B cell (primary cell): ENCODE data around the gene NUP210L. TPM values are rescaled to one million over a fixed set of nuclear protein-coding genes. Genes with fewer than 3 reads are reported as not detected.
A peak's percentile ranks its signal among the peaks of the same experiment; 100 is the strongest.

ENCODE experiments used
- ATAC-seq: fragments of 200-7000 bp; cut with Tn5 transposase; one replicate; pipeline ENCODE4 v1.10.0; 2021; ENCODE audit warnings: low read depth, mild to moderate bottlenecking, moderate number of reproducible peaks, moderate library complexity
- CTCF ChIA-PET: fragments of 350-600 bp; sonication (Branson Sonifier 250); formaldehyde crosslinking; loops from one replicate; lab custom pipeline; 2021; ENCODE audit warnings: antibody characterized with exemption, inconsistent platforms; lab: Charles Lee
- POLR2A ChIA-PET: fragments of 350-600 bp; sonication (Branson Sonifier 250); formaldehyde crosslinking; loops from one replicate; lab custom pipeline; 2021; ENCODE audit warnings: antibody characterized with exemption; lab: Charles Lee
- DNase-seq: peaks from one replicate; pipeline ENCODE4 v3.0.0; 2013
- H2AFZ ChIP-seq: 2 replicates; pipeline ENCODE4 v1.6.1; 2012; ENCODE audit warnings: mild to moderate bottlenecking, low read depth, low read length; ENCODE audit not compliant: insufficient read depth, poor library complexity, severe bottlenecking
- H3K27ac ChIP-seq, 2 donors: 1 replicate in 1 of 2; 2 replicates in 1 of 2; pipeline ENCODE4 v1.5.1; 2012 to 2013; ENCODE audit warnings: low read length in 2 of 2, mild to moderate bottlenecking in 2 of 2, moderate library complexity in 1 of 2
- H3K27me3 ChIP-seq, 4 experiments: fragments of 200-600 bp in 1 of 4; sonication (generic) in 1 of 4; replicated peaks in 1 of 4; 1 replicate in 2 of 4; 2 replicates in 2 of 4; pipeline versions ENCODE4 v1.6.1 to v1.7.0; 2013 to 2016; ENCODE audit warnings: low read length in 3 of 4, mild to moderate bottlenecking in 2 of 4, mixed read lengths in 1 of 4, moderate library complexity in 1 of 4; ENCODE audit not compliant: insufficient read depth in 4 of 4, control insufficient read depth in 3 of 4; ENCODE audit errors: control extremely low read depth in 1 of 4
- H3K36me3 ChIP-seq, 2 experiments: replicated peaks in 1 of 2; 1 replicate in 1 of 2; 2 replicates in 1 of 2; pipeline versions ENCODE4 v1.6.1 to v1.7.1; 2013; ENCODE audit warnings: low read length in 1 of 2; ENCODE audit not compliant: insufficient read depth in 2 of 2, control insufficient read depth in 1 of 2; ENCODE audit errors: control extremely low read depth in 1 of 2, extremely low read depth in 1 of 2
- H3K4me1 ChIP-seq, 2 donors: fragments of 200-600 bp in 1 of 2; sonication (generic) in 1 of 2; 1 replicate in 1 of 2; 2 replicates in 1 of 2; pipeline versions ENCODE4 v1.5.1 to v1.6.1; 2013 to 2017; ENCODE audit warnings: low read length in 2 of 2; ENCODE audit not compliant: control insufficient read depth in 2 of 2, insufficient read depth in 2 of 2
- H3K4me2 ChIP-seq: replicated peaks from 2 replicates; pipeline ENCODE3; 2012; ENCODE audit warnings: mild to moderate bottlenecking, low read depth, low read length; ENCODE audit not compliant: poor library complexity, severe bottlenecking
- H3K4me3 ChIP-seq, 5 experiments: fragments of 200-600 bp in 1 of 5; sonication (generic) in 1 of 5; 1 replicate in 3 of 5; 2 replicates in 2 of 5; pipeline versions ENCODE4 v1.5.1 to v1.7.0; 2011 to 2016; ENCODE audit warnings: low read length in 4 of 5, mild to moderate bottlenecking in 4 of 5, low read depth in 2 of 5, control low read depth in 1 of 5, moderate library complexity in 1 of 5; ENCODE audit not compliant: insufficient read depth in 1 of 5; ENCODE audit errors: control extremely low read depth in 1 of 5, extremely low read depth in 1 of 5
- H3K79me2 ChIP-seq: fragments of 200-600 bp; sonication (generic); one replicate; pipeline ENCODE4 v1.6.0; 2016; ENCODE audit warnings: low read length; ENCODE audit not compliant: control insufficient read depth, insufficient read depth
- H3K9ac ChIP-seq: fragments of 200-600 bp; sonication (generic); 2 replicates; pipeline ENCODE4 v1.6.1; 2017; ENCODE audit warnings: mild to moderate bottlenecking, low read length, moderate library complexity
- H3K9me3 ChIP-seq, 3 donors: one replicate each; pipeline versions ENCODE4 v1.6.1 to v1.7.1; 2013; ENCODE audit warnings: low read length in 2 of 3; ENCODE audit not compliant: control insufficient read depth in 2 of 3, insufficient read depth in 1 of 3; ENCODE audit errors: control extremely low read depth in 1 of 3
- H4K20me1 ChIP-seq: 2 replicates; pipeline ENCODE4 v1.6.0; 2012; ENCODE audit warnings: mild to moderate bottlenecking, low read length; ENCODE audit not compliant: insufficient read depth, control insufficient read depth, poor library complexity, severe bottlenecking
- H3K27ac Mint-ChIP-seq: one replicate; pipeline ENCODE4 v1.8.0; 2021; ENCODE audit warnings: mixed read lengths
- H3K27me3 Mint-ChIP-seq: one replicate; pipeline ENCODE4 v1.8.0; 2021; ENCODE audit warnings: mixed read lengths
- H3K4me1 Mint-ChIP-seq: one replicate; pipeline ENCODE4 v1.8.0; 2021; ENCODE audit warnings: mixed read lengths
- H3K4me3 Mint-ChIP-seq: one replicate; pipeline ENCODE4 v1.8.0; 2021; ENCODE audit warnings: mixed read lengths
- H3K9me3 Mint-ChIP-seq: one replicate; pipeline ENCODE4 v1.8.0; 2022; ENCODE audit warnings: mixed read lengths; ENCODE audit not compliant: insufficient read depth
- CTCF ChIP-seq: fragments of 200-600 bp; IDR thresholded peaks from one replicate; pipeline ENCODE4 v1.8.0; 2022; ENCODE audit warnings: antibody characterized with exemption, mild to moderate bottlenecking
- EZH2 ChIP-seq: IDR thresholded peaks from 2 replicates; pipeline ENCODE4 v1.6.1; 2012; ENCODE audit warnings: borderline replicate concordance, low read depth, mild to moderate bottlenecking, moderate library complexity, low read length; ENCODE audit not compliant: insufficient read depth, poor library complexity, severe bottlenecking
- WGBS: methylation state at CpG from one replicate; pipeline ENCODE4 v1.1.5; 2013; ENCODE audit warnings: missing lambda C conversion rate; ENCODE audit not compliant: insufficient coverage; 5-methylcytosine and 5-hydroxymethylcytosine counted together
- intact Hi-C: fragments of 100-400 bp; cut with micrococcal nuclease; formaldehyde crosslinking; loops from one replicate; pipeline ENCODE4 v1.10.0; 2022
- polyA plus RNA-seq: library from polyadenylated mRNA; depleted of rRNA; stranded (reverse); fragments of >200 nt; gene quantifications from 2 replicates; pipeline ENCODE4 v1.2.3, GENCODE V29; 2012
- total RNA-seq, 2 donors: library from RNA; stranded (reverse); fragments of 120-200 nt in 1 of 2; gene quantifications; 1 replicate in 1 of 2; 2 replicates in 1 of 2; pipeline versions ENCODE4 v1.2.3 to v1.2.4, GENCODE V29; 2013 to 2022

Gene NUP210L
- total and polyA plus RNA-seq, 2 donors (not counting 1 experiment from before 2014, with no cell fraction given), result 0.04 to 0.20 TPM

- peak; percentile 94 for DNase-seq
- H3K27ac Mint-ChIP-seq, result peak overlapping the region; percentile 98
- ChIA-PET POLR2A (interaction anchor here (0.7 to 1.8 kb wide), 4 partner anchors 37 to 214 kb away, joined by 3 to 11 read pairs (median 6); partner anchors contain the start of gene RPS27), CTCF (interaction anchor here (0.6 to 2.7 kb wide), 4 partner anchors 15 to 387 kb away, joined by 3 to 12 read pairs (median 4); no protein-coding TSS in a partner anchor)
- H3K27ac ChIP-seq, result peak overlapping the region; percentile 91 to 96
- H3K4me2 ChIP-seq, result peak overlapping the region; percentile 96
- no peak for TF ChIP-seq EZH2
- TF ChIP-seq CTCF, result no peak
- H2AFZ ChIP-seq, result peak overlapping the region; percentile 85
- H3K4me3 ChIP-seq, result peak overlapping the region; percentile 54 to 99 (median 98)
- peaks cover 4% of the 10 kb centered on the region for H3K27me3 Mint-ChIP-seq
- peak overlapping the region; percentile 83 for H3K9ac ChIP-seq
- peak; percentile 73 for ATAC-seq
- peaks cover 39 to 46% of the 10 kb centered on the region in 2 donors for H3K4me1 ChIP-seq
- peak overlapping the region; percentile 91 for H3K4me3 Mint-ChIP-seq
- peaks cover 5 to 12% of the 10 kb centered on the region in 2 experiments for H3K36me3 ChIP-seq
- H4K20me1 ChIP-seq, result peaks cover 30% of the 10 kb centered on the region
- peaks cover 60% of the 10 kb centered on the region for H3K79me2 ChIP-seq
- intact Hi-C loops, result loop anchor here (1.0 to 5.0 kb wide), 6 partner anchors 16 to 1674 kb away; partner anchors contain the start of genes ATP8B2, GON4L, RAB13 and SYT11
- no peaks in the 10 kb centered on the region for H3K9me3 Mint-ChIP-seq
- WGBS, result under 1% methylated on average over 36 of the region's 41 CpGs
- peaks cover 48% of the 10 kb centered on the region for H3K4me1 Mint-ChIP-seq
- no peaks in the 10 kb centered on the region for H3K9me3 ChIP-seq
- no peaks in the 10 kb centered on the region for H3K27me3 ChIP-seq
Observed at GRCh38 chr1:154183046-154183915, 28.4 kb upstream of the NUP210L start.
